ENCODE measurements around the gene NINL. TPM values are rescaled to one million over a fixed set of nuclear protein-coding genes. Genes with fewer than 3 reads are reported as not detected.
A peak's percentile ranks its signal among the peaks of the same experiment; 100 is the strongest.
"Not testable (repeated sequence)": the region's sequence is repeated elsewhere in the genome, so short reads cannot be mapped to it uniquely, and the experiment has no call there.

NINL gene
- total RNA-seq, 2 experiments from 2014 or later: 2.1 to 2.3 TPM

DNA sequence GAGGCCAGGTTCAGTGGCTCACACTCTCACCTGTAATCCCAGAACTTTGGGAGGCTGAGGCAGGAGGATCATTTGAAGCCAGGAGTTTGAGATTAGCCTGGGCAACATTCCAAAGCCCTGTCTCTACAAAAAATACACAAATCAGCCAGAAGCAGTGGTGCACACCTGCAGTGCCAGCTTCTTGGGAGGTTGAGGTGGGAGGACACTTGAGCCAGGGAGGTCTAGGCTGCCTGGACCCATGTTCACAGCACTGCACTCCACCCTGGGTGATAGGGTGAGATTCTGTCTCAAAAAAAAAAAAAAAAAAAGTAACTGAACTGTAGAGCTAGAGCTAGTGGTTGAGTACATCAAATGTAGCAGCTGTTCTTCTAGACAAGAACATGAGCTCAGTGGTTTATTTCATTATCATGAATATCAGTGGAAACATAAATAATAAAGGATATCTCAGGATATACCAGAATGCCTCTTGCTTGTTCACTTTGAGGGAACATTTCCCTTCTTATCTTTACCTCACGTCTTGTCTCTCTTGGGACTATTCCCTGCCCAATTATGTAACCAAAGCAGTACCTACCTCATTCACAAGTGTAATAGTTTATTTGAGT, 20.9 kb upstream of the NINL start:
- peaks cover 5% of the 10 kb centered on the region for H3K36me3 Mint-ChIP-seq
- no peak overlapping the region for H3K4me3 Mint-ChIP-seq
- DNase-seq (no peak), ATAC-seq (no peak)
- CTCF ChIA-PET: no interaction called here
- H3K4me1 Mint-ChIP-seq: peaks cover 6% of the 10 kb centered on the region
- H3K27me3 Mint-ChIP-seq: no peaks in the 10 kb centered on the region
- no peak overlapping the region for H3K27ac Mint-ChIP-seq
- peaks cover 4% of the 10 kb centered on the region for H3K9me3 Mint-ChIP-seq (ENCODE audit: low read depth)

- Mint-ChIP-seq H3K27ac (no peak overlapping the region), H3K4me1 (peaks cover 6% of the 10 kb centered on the region), H3K36me3 (peaks cover 3% of the 10 kb centered on the region), H3K4me3 (no peak overlapping the region), H3K27me3 (no peaks in the 10 kb centered on the region), H3K9me3 (ENCODE audit: low read depth) (peaks cover 4% of the 10 kb centered on the region)
- DNase-seq (no peak), ATAC-seq (no peak)
- CTCF ChIA-PET: no interaction called here
Observed at GRCh38 chr20:25605148-25605547, 19.8 kb upstream of the NINL start.

DNA sequence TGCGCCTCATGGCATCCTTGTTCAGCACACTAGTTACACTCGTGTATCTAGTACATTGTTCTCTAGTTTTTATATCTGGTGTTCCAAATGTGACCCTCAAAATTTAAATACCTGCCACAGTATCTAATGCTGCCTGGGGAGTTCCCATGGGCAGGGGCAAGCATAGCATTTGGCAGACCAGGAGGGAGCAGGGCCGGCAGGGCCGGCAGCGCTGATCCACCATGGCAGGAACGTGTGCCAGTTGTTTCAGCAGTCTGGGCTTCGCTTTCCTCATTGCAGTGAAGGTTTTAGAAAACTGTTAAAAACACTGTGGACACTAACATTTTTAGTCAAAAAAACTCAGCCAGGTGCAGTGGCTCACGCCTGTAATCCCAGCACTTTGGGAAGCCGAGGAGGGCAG, 19.3 kb upstream of the NINL start:
- ATAC-seq: no peak
- no peak for DNase-seq
- Mint-ChIP-seq H3K27ac (no peak overlapping the region), H3K36me3 (no peaks in the 10 kb centered on the region), H3K9me3 (ENCODE audit: low read depth) (peaks cover 4% of the 10 kb centered on the region), H3K27me3 (no peaks in the 10 kb centered on the region), H3K4me1 (peaks cover 6% of the 10 kb centered on the region), H3K4me3 (no peak overlapping the region)
- CTCF ChIA-PET: no interaction called here

DNA sequence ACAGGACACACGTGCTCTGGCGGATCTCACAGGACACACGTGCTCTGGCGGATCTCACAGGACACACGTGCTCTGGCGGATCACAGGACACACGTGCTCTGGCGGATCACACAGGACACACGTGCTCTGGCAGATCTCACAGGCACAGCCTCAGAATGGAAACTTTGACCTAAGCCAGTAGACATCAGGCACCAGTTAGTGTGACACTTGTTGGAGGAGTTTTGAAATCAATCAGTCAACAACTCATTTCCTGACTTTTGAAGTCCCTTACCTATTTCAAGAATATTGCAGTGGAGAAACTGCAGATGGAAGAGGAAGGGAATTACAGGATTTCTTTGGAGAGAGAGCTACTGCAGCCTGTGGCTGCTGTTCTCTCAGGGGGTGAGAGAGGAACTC, 17.6 kb upstream of the NINL start:
- H3K4me1 Mint-ChIP-seq; H3K27ac Mint-ChIP-seq; CTCF ChIA-PET; DNase-seq; H3K27me3 Mint-ChIP-seq; H3K36me3 Mint-ChIP-seq; H3K9me3 Mint-ChIP-seq (ENCODE audit: low read depth); H3K4me3 Mint-ChIP-seq: not testable (repeated sequence)
- peak; percentile 53 for ATAC-seq

GRCh38 chr20:25602191-25602913, 17.0 kb upstream of the NINL start:
- H3K36me3 Mint-ChIP-seq; DNase-seq; H3K27me3 Mint-ChIP-seq; H3K4me3 Mint-ChIP-seq; CTCF ChIA-PET; H3K4me1 Mint-ChIP-seq; H3K9me3 Mint-ChIP-seq (ENCODE audit: low read depth); ATAC-seq; H3K27ac Mint-ChIP-seq: not testable (repeated sequence)

DNA sequence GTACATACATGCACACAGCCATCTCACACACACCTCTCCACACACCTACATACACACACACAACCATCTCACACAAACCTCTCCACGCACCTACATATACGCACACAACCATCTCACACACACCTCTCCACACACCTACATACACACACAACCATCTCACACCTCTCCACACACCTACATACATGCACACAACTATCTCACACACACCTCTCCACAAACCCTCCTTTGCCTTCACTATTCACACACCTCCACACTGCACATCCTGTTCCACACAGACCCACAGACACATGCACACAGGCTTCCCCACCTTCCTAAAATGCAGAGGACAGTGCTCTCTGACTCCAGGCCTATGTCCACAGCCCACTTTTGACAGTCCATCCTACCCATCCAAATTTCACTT, 16.3 kb upstream of the NINL start:
- ATAC-seq: no peak
- Mint-ChIP-seq H3K4me3 (no peak overlapping the region), H3K4me1 (peaks cover 4% of the 10 kb centered on the region), H3K27me3 (no peaks in the 10 kb centered on the region), H3K36me3 (no peaks in the 10 kb centered on the region), H3K27ac (no peak overlapping the region), H3K9me3 (ENCODE audit: low read depth) (peaks cover 4% of the 10 kb centered on the region)
- CTCF ChIA-PET: no interaction called here
- no peak for DNase-seq

DNA sequence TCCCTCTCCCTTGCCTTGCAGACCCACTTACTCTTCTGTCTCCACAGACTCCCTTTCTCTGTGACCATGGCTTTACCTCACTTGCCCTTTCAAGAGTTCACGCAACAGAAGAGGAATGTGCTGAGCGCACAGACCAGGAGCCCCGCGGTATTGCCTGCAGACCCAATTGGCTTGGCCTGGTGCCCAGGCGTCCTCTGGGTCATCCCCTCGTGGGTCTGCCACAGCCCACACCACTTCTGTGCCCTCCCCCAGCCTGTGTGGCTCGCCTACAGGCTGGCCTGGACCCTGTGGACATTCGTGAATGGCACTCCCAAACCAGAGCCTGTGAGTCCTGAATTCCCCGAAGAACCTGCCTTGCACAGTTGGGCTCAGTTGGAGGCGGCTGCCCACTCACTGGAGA, 15.3 kb upstream of the NINL start:
- Mint-ChIP-seq H3K4me1 (peaks cover 4% of the 10 kb centered on the region), H3K36me3 (no peaks in the 10 kb centered on the region), H3K27ac (no peak overlapping the region), H3K4me3 (no peak overlapping the region), H3K27me3 (no peaks in the 10 kb centered on the region), H3K9me3 (ENCODE audit: low read depth) (peaks cover 4% of the 10 kb centered on the region)
- ATAC-seq (no peak), DNase-seq (no peak)
- CTCF ChIA-PET: no interaction called here

- CTCF ChIA-PET: no interaction called here
- Mint-ChIP-seq H3K27me3 (peaks cover 12% of the 10 kb centered on the region), H3K36me3 (no peaks in the 10 kb centered on the region), H3K27ac (no peak overlapping the region), H3K9me3 (ENCODE audit: low read depth) (no peaks in the 10 kb centered on the region), H3K4me1 (no peaks in the 10 kb centered on the region), H3K4me3 (no peak overlapping the region)
- DNase-seq: no peak
- no peak for ATAC-seq
Observed at GRCh38 chr20:25592135-25592852, 7.0 kb upstream of the NINL start.

GRCh38 chr20:25590778-25591177, 5.4 kb upstream of the NINL start:
- H3K4me3 Mint-ChIP-seq; H3K4me1 Mint-ChIP-seq; H3K36me3 Mint-ChIP-seq; H3K9me3 Mint-ChIP-seq (ENCODE audit: low read depth); ATAC-seq; DNase-seq; CTCF ChIA-PET; H3K27ac Mint-ChIP-seq: not testable (repeated sequence)
- peaks cover 16% of the 10 kb centered on the region for H3K27me3 Mint-ChIP-seq

DNA sequence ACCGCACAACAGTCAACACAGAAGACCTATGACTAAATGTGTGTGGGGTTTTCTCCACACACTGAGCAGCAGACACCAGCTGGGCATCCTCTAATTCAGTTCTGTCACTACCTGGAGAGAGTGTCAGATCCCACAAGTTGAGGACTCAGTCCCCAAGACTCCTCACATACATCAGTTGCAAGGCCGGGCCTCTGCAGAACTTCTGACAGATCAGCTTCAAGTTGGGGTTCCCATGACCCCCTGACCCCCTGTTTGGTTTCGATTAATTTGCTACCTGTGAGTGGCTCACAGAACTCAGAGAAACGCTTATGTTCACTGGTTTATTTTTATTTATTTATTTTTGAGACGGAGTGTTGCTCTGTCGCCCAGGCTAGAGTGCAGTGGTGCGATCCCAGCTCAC, 3.2 kb upstream of the NINL start:
- no peaks in the 10 kb centered on the region for H3K9me3 Mint-ChIP-seq (ENCODE audit: low read depth)
- peaks cover 8% of the 10 kb centered on the region for H3K4me1 Mint-ChIP-seq
- peaks cover 4% of the 10 kb centered on the region for H3K36me3 Mint-ChIP-seq
- no peak overlapping the region for H3K27ac Mint-ChIP-seq
- H3K4me3 Mint-ChIP-seq: no peak overlapping the region
- ATAC-seq (no peak), DNase-seq (no peak)
- CTCF ChIA-PET: no interaction called here
- peaks cover 23% of the 10 kb centered on the region for H3K27me3 Mint-ChIP-seq

GRCh38 chr20:25587536-25587935, 2.2 kb upstream of the NINL start:
- no peak for ATAC-seq
- CTCF ChIA-PET: no interaction called here
- peaks cover 9% of the 10 kb centered on the region for H3K4me1 Mint-ChIP-seq
- no peaks in the 10 kb centered on the region for H3K9me3 Mint-ChIP-seq (ENCODE audit: low read depth)
- H3K4me3 Mint-ChIP-seq: no peak overlapping the region
- no peak for DNase-seq
- peaks cover 4% of the 10 kb centered on the region for H3K36me3 Mint-ChIP-seq
- peaks cover 28% of the 10 kb centered on the region for H3K27me3 Mint-ChIP-seq
- H3K27ac Mint-ChIP-seq: no peak overlapping the region

- H3K36me3 Mint-ChIP-seq: peaks cover 4% of the 10 kb centered on the region
- H3K4me3 Mint-ChIP-seq: no peak overlapping the region
- no peak for ATAC-seq
- CTCF ChIA-PET: no interaction called here
- no peak for DNase-seq
- H3K9me3 Mint-ChIP-seq (ENCODE audit: low read depth): no peaks in the 10 kb centered on the region
- peaks cover 9% of the 10 kb centered on the region for H3K4me1 Mint-ChIP-seq
- peaks cover 32% of the 10 kb centered on the region for H3K27me3 Mint-ChIP-seq
- no peak overlapping the region for H3K27ac Mint-ChIP-seq
Observed at GRCh38 chr20:25586877-25587276, 1.5 kb upstream of the NINL start.

DNA sequence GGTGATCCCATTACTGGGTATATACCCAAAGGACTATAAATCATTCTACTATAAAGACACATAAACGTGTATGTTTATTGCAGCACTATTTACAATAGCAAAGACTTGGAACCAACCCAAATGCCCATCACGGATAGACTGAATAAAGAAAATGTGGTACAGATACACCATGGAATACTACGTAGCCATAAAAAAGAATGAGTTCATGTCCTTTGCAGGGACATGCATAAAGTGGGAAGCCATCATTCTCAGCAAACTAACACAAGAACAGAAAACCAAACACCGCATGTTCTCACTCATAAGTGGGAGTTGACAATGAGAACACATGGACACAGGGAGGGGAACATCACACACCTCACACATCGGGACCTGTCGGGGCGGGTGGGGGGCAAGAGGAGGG, 1.7 kb downstream of the NINL start:
- H3K9me3 Mint-ChIP-seq (ENCODE audit: low read depth); CTCF ChIA-PET; H3K27ac Mint-ChIP-seq; H3K4me1 Mint-ChIP-seq; H3K36me3 Mint-ChIP-seq; DNase-seq; ATAC-seq: not testable (repeated sequence)
- Mint-ChIP-seq H3K4me3 (peak overlapping the region; percentile 27), H3K27me3 (peaks cover 32% of the 10 kb centered on the region)

- CTCF ChIA-PET: no interaction called here
- H3K4me1 Mint-ChIP-seq: peaks cover 9% of the 10 kb centered on the region
- no peaks in the 10 kb centered on the region for H3K9me3 Mint-ChIP-seq (ENCODE audit: low read depth)
- ATAC-seq (no peak), DNase-seq (no peak)
- H3K27ac Mint-ChIP-seq: no peak overlapping the region
- H3K36me3 Mint-ChIP-seq: peaks cover 4% of the 10 kb centered on the region
- H3K27me3 Mint-ChIP-seq: peaks cover 24% of the 10 kb centered on the region
- no peak overlapping the region for H3K4me3 Mint-ChIP-seq
Observed at GRCh38 chr20:25580711-25581110, 4.6 kb downstream of the NINL start.

Data from activated CD8-positive, alpha-beta memory T cell treated with anti-CD3 and anti-CD28 coated beads, Interleukin-2, amount 10 ng/mL, durations not matched to agents 7 days and 5 days (primary cell).